Tibial nerve (tissue), 3 donors: ENCODE data around the gene COASY.
"Not testable (repeated sequence)": the region's sequence is repeated elsewhere in the genome, so short reads cannot be mapped to it uniquely, and the experiment has no call there.

Experiments used
- CTCF ChIP-seq, 5 experiments: fragments of 200-600 bp in 3 of 5; fragments of 450-650 bp in 2 of 5; sonication (generic) in 3 of 5; IDR thresholded peaks; one replicate each; pipeline ENCODE4 v1.5.1; 2016 to 2019; ENCODE audit warnings: antibody characterized with exemption in 5 of 5, mild to moderate bottlenecking in 3 of 5, moderate library complexity in 2 of 5
- POLR2A ChIP-seq, 2 donors: fragments of 450-650 bp; IDR thresholded peaks; one replicate each; pipeline ENCODE4 v1.6.1; 2017; ENCODE audit warnings: antibody characterized with exemption in 2 of 2, mild to moderate bottlenecking in 2 of 2, moderate library complexity in 2 of 2

GRCh38 chr17:42555961-42556617, 5.9 kb upstream of the COASY start:
- TF ChIP-seq CTCF, POLR2A (IDR thresholded peaks at IDR 0.05): not testable (repeated sequence)
